HG03139 (cell line): ENCODE data around the gene TPRN.
"Not testable (repeated sequence)": the region's sequence is repeated elsewhere in the genome, so short reads cannot be mapped to it uniquely, and the experiment has no call there.

Experiments
- ATAC-seq: cut with Tn5 transposase; IDR thresholded peaks from one replicate; pipeline ENCODE4 v1.9.1; 2021; ENCODE audit not compliant: unreplicated experiment

The TPRN gene

GRCh38 chr9:137200311-137201204, at the start of gene TPRN:
Gene TPRN (minus strand): TSS chr9:137200741. CDS start chr9:137200711, 30 bp downstream.
- ATAC-seq, result peak; percentile 85

- ATAC-seq, result no peak
Observed at GRCh38 chr9:137247916-137248175, 47.3 kb upstream of the TPRN start.

GRCh38 chr9:137247135-137247915, 46.8 kb upstream of the TPRN start:
- no peak for ATAC-seq

- ATAC-seq, result no peak
Observed at GRCh38 chr9:137245450-137246421, 45.2 kb upstream of the TPRN start.

- ATAC-seq, result no peak
Observed at GRCh38 chr9:137244486-137245449, 44.2 kb upstream of the TPRN start.

- no peak for ATAC-seq
Observed at GRCh38 chr9:137243626-137244485, 43.3 kb upstream of the TPRN start.

GRCh38 chr9:137243266-137243625, 42.7 kb upstream of the TPRN start:
- not testable (repeated sequence) for ATAC-seq

GRCh38 chr9:137242269-137243203, 42.0 kb upstream of the TPRN start:
- ATAC-seq, result no peak

- no peak for ATAC-seq
Observed at GRCh38 chr9:137241490-137242268, 41.1 kb upstream of the TPRN start.

GRCh38 chr9:137240841-137241489, 40.4 kb upstream of the TPRN start, which contains the start of gene TUBB4B:
Gene TUBB4B (plus strand): TSS chr9:137241287. CDS start chr9:137241361, 74 bp downstream.
- peak; percentile 58 for ATAC-seq

- peak; percentile 23 for ATAC-seq
Observed at GRCh38 chr9:137240318-137240840, 39.8 kb upstream of the TPRN start.

- not testable (repeated sequence) for ATAC-seq
Observed at GRCh38 chr9:137239541-137240200, 39.1 kb upstream of the TPRN start.

- no peak for ATAC-seq
Observed at GRCh38 chr9:137237759-137238726, 37.5 kb upstream of the TPRN start.

- ATAC-seq, result no peak
Observed at GRCh38 chr9:137236936-137237421, 36.4 kb upstream of the TPRN start.
